GM18517 (cell line): ENCODE measurements around the gene KEAP1.
"Not testable (repeated sequence)": the region's sequence is repeated elsewhere in the genome, so short reads cannot be mapped to it uniquely, and the experiment has no call there.

Experiments used
- ATAC-seq: cut with Tn5 transposase; IDR thresholded peaks from one replicate; pipeline ENCODE4 v1.9.1; 2021; ENCODE audit warnings: mild to moderate bottlenecking, moderate library complexity; ENCODE audit not compliant: unreplicated experiment

The KEAP1 gene

GRCh38 chr19:10503002-10503789 is at the start of gene KEAP1:
Gene KEAP1, minus strand, starts transcription at chr19:10503356. Its CDS starts 3,323 bp downstream, at chr19:10500033.
- ATAC-seq = peak; percentile 20

GRCh38 chr19:10552510-10553053 is 49.4 kb upstream of the KEAP1 start:
- no peak for ATAC-seq

- ATAC-seq = no peak
Measured at GRCh38 chr19:10551698-10552301, 48.6 kb upstream of the KEAP1 start.

- not testable (repeated sequence) for ATAC-seq
Measured at GRCh38 chr19:10551006-10551405, 47.9 kb upstream of the KEAP1 start.

- ATAC-seq = no peak
Measured at GRCh38 chr19:10550336-10550735, 47.2 kb upstream of the KEAP1 start.

GRCh38 chr19:10549733-10550132 is 46.6 kb upstream of the KEAP1 start:
- no peak for ATAC-seq

GRCh38 chr19:10548746-10549276 is 45.7 kb upstream of the KEAP1 start:
- ATAC-seq = no peak

- no peak for ATAC-seq
Measured at GRCh38 chr19:10546817-10547216, 43.7 kb upstream of the KEAP1 start.

- no peak for ATAC-seq
Measured at GRCh38 chr19:10544753-10545251, 41.6 kb upstream of the KEAP1 start.

- ATAC-seq = no peak
Measured at GRCh38 chr19:10544242-10544752, 41.1 kb upstream of the KEAP1 start.

- no peak for ATAC-seq
Measured at GRCh38 chr19:10543420-10544241, 40.5 kb upstream of the KEAP1 start, which contains the start of gene ATG4D. Gene ATG4D, plus strand, starts transcription at chr19:10543904. Its CDS starts 187 bp downstream, at chr19:10544091.

GRCh38 chr19:10543059-10543419 is 39.9 kb upstream of the KEAP1 start:
- ATAC-seq = no peak

- ATAC-seq = not testable (repeated sequence)
Measured at GRCh38 chr19:10539016-10539415, 35.9 kb upstream of the KEAP1 start.

GRCh38 chr19:10538204-10538983 is 35.2 kb upstream of the KEAP1 start:
- no peak for ATAC-seq

GRCh38 chr19:10537668-10538067 is 34.5 kb upstream of the KEAP1 start:
- ATAC-seq = no peak

- no peak for ATAC-seq
Measured at GRCh38 chr19:10535613-10536012, 32.5 kb upstream of the KEAP1 start.

GRCh38 chr19:10533646-10534386 is 30.7 kb upstream of the KEAP1 start:
- ATAC-seq = no peak

GRCh38 chr19:10532457-10532856 is 29.3 kb upstream of the KEAP1 start:
- ATAC-seq = no peak

GRCh38 chr19:10526887-10527286 is 23.7 kb upstream of the KEAP1 start:
- not testable (repeated sequence) for ATAC-seq
